ENCODE data around the gene PADI3.

DNA sequence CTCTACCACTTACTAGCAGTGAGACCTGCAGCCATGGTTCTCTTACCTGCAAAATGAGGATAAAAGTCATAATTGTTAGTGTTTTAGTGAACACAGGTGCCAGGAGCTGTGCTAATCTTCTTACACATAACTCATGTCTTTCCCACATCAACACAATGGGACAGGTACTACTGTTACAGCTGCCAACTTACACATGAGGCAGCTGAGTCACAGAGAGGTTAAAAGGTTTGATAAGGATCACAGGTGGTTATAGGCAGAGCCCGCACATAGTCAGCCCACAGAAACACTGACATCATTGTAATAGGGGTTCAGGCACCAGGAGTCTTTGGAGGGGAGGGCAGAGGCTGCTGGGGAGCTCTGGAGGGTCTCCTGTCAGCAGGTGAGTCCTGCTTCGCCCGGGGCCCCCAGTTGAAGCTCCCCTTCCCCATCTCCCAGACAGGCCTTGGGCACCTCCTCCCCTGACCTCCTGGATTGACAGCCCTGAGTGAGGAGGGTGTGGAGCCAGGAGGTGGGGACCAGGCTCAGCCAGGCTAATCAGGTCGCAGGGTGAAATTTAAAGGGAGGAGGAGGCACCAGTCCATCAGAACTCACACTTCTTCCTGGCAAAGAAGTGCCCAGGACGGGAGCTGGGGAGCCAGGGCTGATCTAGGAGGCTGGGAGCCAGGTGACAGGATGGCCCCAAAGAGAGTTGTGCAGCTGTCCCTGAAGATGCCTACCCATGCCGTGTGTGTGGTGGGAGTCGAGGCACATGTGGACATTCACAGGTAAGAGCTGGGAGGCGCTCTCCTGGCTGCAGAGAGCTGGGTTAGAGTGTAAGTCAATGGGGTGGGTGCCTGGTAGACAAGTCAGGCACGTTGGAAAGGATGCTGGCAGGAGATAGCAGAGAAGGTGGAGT lies 44.1 kb upstream of the PADI3 start, which contains the start of gene PADI1:
- TF ChIP-seq POLR2A (IDR thresholded peaks at IDR 0.05; ENCODE audit: low read depth, low read length) (no peak), FOS (IDR thresholded peaks at IDR 0.05; ENCODE audit: borderline replicate concordance, insufficient read depth, low read length) (no peak)

Data from endothelial cell of umbilical vein (primary cell).